HEK293 (cell line): ENCODE results near the gene PRR13.
"Not testable (repeated sequence)": the region's sequence is repeated elsewhere in the genome, so short reads cannot be mapped to it uniquely, and the experiment has no call there.

Source experiments
- CTCF ChIA-PET: fragments of 350-600 bp; formaldehyde crosslinking; extraction: SDS; loops from one replicate; lab custom pipeline; 2021; ENCODE audit warnings: antibody characterized with exemption; lab: Yijun Ruan, JAX
- POLR2A ChIA-PET: fragments of 300-600 bp; formaldehyde crosslinking; extraction: SDS; loops from one replicate; lab custom pipeline; 2020; ENCODE audit warnings: antibody characterized with exemption, inconsistent platforms; lab: Yijun Ruan, JAX
- H3K27ac ChIP-seq: fragments of 200-500 bp; sonication (Bioruptor generic); 2 replicates; pipeline ENCODE4 v1.5.1; 2014; ENCODE audit warnings: low read depth, low read length, control low read depth, inconsistent platforms; ENCODE audit errors: extremely low read depth
- H3K36me3 ChIP-seq, 2 experiments: fragments of 200-500 bp in 1 of 2; sonication (Bioruptor generic) in 1 of 2; 1 replicate in 1 of 2; 2 replicates in 1 of 2; pipeline ENCODE4 v1.5.1; 2014 to 2017; ENCODE audit warnings: inconsistent platforms in 2 of 2, low read length in 2 of 2; ENCODE audit not compliant: control insufficient read depth in 2 of 2, insufficient read depth in 1 of 2
- H3K4me1 ChIP-seq: fragments of 200-500 bp; sonication (Bioruptor generic); 2 replicates; pipeline ENCODE4 v1.5.1; 2014; ENCODE audit warnings: mild to moderate bottlenecking, low read length, inconsistent platforms; ENCODE audit not compliant: control insufficient read depth, insufficient read depth
- H3K4me3 ChIP-seq: 2 replicates; pipeline ENCODE4 v1.5.1; 2011; ENCODE audit warnings: low read depth, mild to moderate bottlenecking, control low read depth, low read length, moderate library complexity
- H3K9me3 ChIP-seq: fragments of 200-500 bp; sonication (Bioruptor generic); 2 replicates; pipeline ENCODE4 v1.5.1; 2014; ENCODE audit warnings: low read depth, low read length, inconsistent platforms; ENCODE audit not compliant: control insufficient read depth, insufficient read depth
- AEBP2 ChIP-seq: fragments of 450-650 bp; formaldehyde crosslinking; IDR thresholded peaks from 2 replicates; pipeline ENCODE4 v1.5.1; 2016; ENCODE audit warnings: missing biosample characterization, missing genetic modification characterization, borderline replicate concordance
- BCL11A ChIP-seq: fragments of 450-650 bp; formaldehyde crosslinking; IDR thresholded peaks from 2 replicates; pipeline ENCODE4 v1.5.1; 2016; ENCODE audit warnings: low read depth, missing biosample characterization, missing genetic modification characterization
- FEZF1 ChIP-seq: fragments of 450-650 bp; formaldehyde crosslinking; IDR thresholded peaks from 2 replicates; pipeline ENCODE4 v1.5.1; 2016; ENCODE audit warnings: missing biosample characterization, missing genetic modification characterization
- GLI4 ChIP-seq: fragments of 450-650 bp; formaldehyde crosslinking; IDR thresholded peaks from 2 replicates; pipeline ENCODE4 v1.5.1; 2016; ENCODE audit warnings: missing biosample characterization, missing genetic modification characterization
- HOXC10 ChIP-seq: sonication (generic); formaldehyde crosslinking; IDR thresholded peaks from 2 replicates; pipeline ENCODE4 v1.8.1; 2023; ENCODE audit warnings: mild to moderate bottlenecking, missing genetic modification reagents
- HOXD13 ChIP-seq: sonication (generic); formaldehyde crosslinking; IDR thresholded peaks from 2 replicates; pipeline ENCODE4 v1.8.0; 2022; ENCODE audit warnings: missing genetic modification reagents, borderline replicate concordance
- MYNN ChIP-seq: fragments of 450-650 bp; formaldehyde crosslinking; IDR thresholded peaks from 2 replicates; pipeline ENCODE4 v1.5.1; 2016; ENCODE audit warnings: missing biosample characterization, missing genetic modification characterization, borderline replicate concordance
- RBAK ChIP-seq: fragments of 450-650 bp; formaldehyde crosslinking; IDR thresholded peaks from 2 replicates; pipeline ENCODE4 v1.5.1; 2016; ENCODE audit warnings: missing biosample characterization, missing genetic modification characterization
- REPIN1 ChIP-seq: fragments of 450-650 bp; formaldehyde crosslinking; IDR thresholded peaks from 2 replicates; pipeline ENCODE4 v1.5.1; 2017; ENCODE audit warnings: missing biosample characterization, missing genetic modification characterization, low read depth
- WT1 ChIP-seq: fragments of 450-650 bp; formaldehyde crosslinking; IDR thresholded peaks from 2 replicates; pipeline ENCODE4 v1.5.1; 2016; ENCODE audit warnings: missing biosample characterization, missing genetic modification characterization
- YY1 ChIP-seq: fragments of 450-650 bp; formaldehyde crosslinking; IDR thresholded peaks from 2 replicates; pipeline ENCODE4 v1.5.1; 2018; ENCODE audit warnings: missing biosample characterization, missing genetic modification characterization
- ZBTB44 ChIP-seq: fragments of 450-650 bp; IDR thresholded peaks from 2 replicates; pipeline ENCODE4 v1.5.1; 2018; ENCODE audit warnings: missing biosample characterization, mild to moderate bottlenecking, missing genetic modification characterization
- ZBTB48 ChIP-seq: fragments of 450-650 bp; formaldehyde crosslinking; IDR thresholded peaks from 2 replicates; pipeline ENCODE4 v1.5.1; 2016; ENCODE audit warnings: missing biosample characterization, missing genetic modification characterization
- ZNF140 ChIP-seq: fragments of 450-650 bp; formaldehyde crosslinking; IDR thresholded peaks from 2 replicates; pipeline ENCODE4 v1.5.1; 2016; ENCODE audit warnings: missing biosample characterization, missing genetic modification characterization
- ZNF202 ChIP-seq: fragments of 450-650 bp; formaldehyde crosslinking; IDR thresholded peaks from 2 replicates; pipeline ENCODE4 v1.5.1; 2016; ENCODE audit warnings: missing biosample characterization, missing genetic modification characterization, borderline replicate concordance
- ZNF302 ChIP-seq: fragments of 450-650 bp; formaldehyde crosslinking; IDR thresholded peaks from 2 replicates; pipeline ENCODE4 v1.5.1; 2016; ENCODE audit warnings: missing biosample characterization, missing genetic modification characterization, low read depth
- ZNF394 ChIP-seq: fragments of 450-650 bp; formaldehyde crosslinking; IDR thresholded peaks from 2 replicates; pipeline ENCODE4 v1.5.1; 2016; ENCODE audit warnings: missing biosample characterization, missing genetic modification characterization, mild to moderate bottlenecking, moderate library complexity, borderline replicate concordance
- ZNF473 ChIP-seq: fragments of 450-650 bp; formaldehyde crosslinking; IDR thresholded peaks from 2 replicates; pipeline ENCODE4 v1.5.1; 2017; ENCODE audit warnings: missing biosample characterization, missing genetic modification characterization
- ZNF501 ChIP-seq: fragments of 450-650 bp; formaldehyde crosslinking; IDR thresholded peaks from 2 replicates; pipeline ENCODE4 v1.5.1; 2016; ENCODE audit warnings: missing biosample characterization, missing genetic modification characterization
- ZNF514 ChIP-seq: fragments of 450-650 bp; formaldehyde crosslinking; IDR thresholded peaks from 2 replicates; pipeline ENCODE4 v1.5.1; 2016; ENCODE audit warnings: missing biosample characterization, missing genetic modification characterization
- ZNF548 ChIP-seq: fragments of 450-650 bp; formaldehyde crosslinking; IDR thresholded peaks from 2 replicates; pipeline ENCODE4 v1.5.1; 2016; ENCODE audit warnings: missing biosample characterization, missing genetic modification characterization
- ZNF596 ChIP-seq: fragments of 450-650 bp; IDR thresholded peaks from 2 replicates; pipeline ENCODE4 v1.5.0; 2018; ENCODE audit warnings: missing biosample characterization, mild to moderate bottlenecking, missing genetic modification characterization, moderate library complexity
- ZNF701 ChIP-seq: fragments of 450-650 bp; formaldehyde crosslinking; IDR thresholded peaks from 2 replicates; pipeline ENCODE4 v1.5.1; 2016; ENCODE audit warnings: missing biosample characterization, missing genetic modification characterization
- ZNF768 ChIP-seq: fragments of 450-650 bp; formaldehyde crosslinking; IDR thresholded peaks from 2 replicates; pipeline ENCODE4 v1.5.1; 2018; ENCODE audit warnings: missing biosample characterization, mild to moderate bottlenecking, missing genetic modification characterization
- ZNF837 ChIP-seq: fragments of 450-650 bp; formaldehyde crosslinking; IDR thresholded peaks from 2 replicates; pipeline ENCODE4 v1.5.1; 2016; ENCODE audit warnings: missing biosample characterization, missing genetic modification characterization

Gene PRR13

GRCh38 chr12:53428741-53429140, 12.8 kb upstream of the PRR13 start:
- ChIA-PET CTCF (interaction anchor here (0.5 to 2.0 kb wide), 4 partner anchors 23 to 108 kb away, joined by 3 to 15 read pairs (median 4); partner anchors contain the start of gene AAAS), POLR2A (interaction anchor here (0.6 to 1.3 kb wide), 3 partner anchors 12 to 108 kb away, joined by 3 to 5 read pairs (median 3); partner anchors contain the start of gene PRR13)
- Histone ChIP-seq H3K4me1 (peaks cover 12% of the 10 kb centered on the region), H3K27ac (no peak overlapping the region), H3K36me3 (no peaks in the 10 kb centered on the region), H3K9me3 (no peaks in the 10 kb centered on the region), H3K4me3 (no peak overlapping the region)
- no peak for TF ChIP-seq MYNN (tag by site-specific recombination)

- H3K36me3 ChIP-seq = no peaks in the 10 kb centered on the region
- ChIA-PET POLR2A (interaction anchor here (1.1 kb wide), 1 partner anchor 71 kb away, joined by 3 read pairs; the partner anchor contains the start of gene TARBP2), CTCF (interaction anchor here (1.5 to 2.6 kb wide), 3 partner anchors 8 to 109 kb away, joined by 3 to 14 read pairs (median 13); partner anchors contain the start of gene AAAS)
- no peak overlapping the region for H3K27ac ChIP-seq
- TF ChIP-seq ZNF394 (tag by site-specific recombination) (no peak), ZBTB44 (tag by site-specific recombination) (no peak), ZNF501 (tag by site-specific recombination) (no peak), HOXC10 (CRISPR knock-in tag) (no peak), GLI4 (tag by site-specific recombination) (no peak), AEBP2 (no peak), RBAK (tag by site-specific recombination) (no peak), ZNF701 (tag by site-specific recombination) (no peak), WT1 (tag by site-specific recombination) (no peak), ZNF837 (no peak), YY1 (tag by site-specific recombination) (no peak), ZNF302 (tag by site-specific recombination) (no peak), ZNF514 (no peak), ZNF768 (no peak), ZNF473 (tag by site-specific recombination) (no peak)
- peaks cover 12% of the 10 kb centered on the region for H3K4me1 ChIP-seq
- H3K9me3 ChIP-seq = no peaks in the 10 kb centered on the region
- H3K4me3 ChIP-seq = no peak overlapping the region
These were observed 11.4 kb upstream of the PRR13 start for GRCh38 chr12:53430116-53430515.

GRCh38 chr12:53431187-53431586, 10.3 kb upstream of the PRR13 start:
- POLR2A ChIA-PET = interaction anchor here (1.0 to 1.8 kb wide), 2 partner anchors 10 to 70 kb away, joined by 3 to 4 read pairs; partner anchors contain the start of genes PRR13 and TARBP2
- CTCF ChIA-PET = interaction anchor here (1.5 to 2.6 kb wide), 3 partner anchors 9 to 110 kb away, joined by 3 to 14 read pairs (median 13); partner anchors contain the start of gene AAAS

GRCh38 chr12:53435326-53435725, 6.2 kb upstream of the PRR13 start:
- H3K4me1 ChIP-seq, H3K9me3 ChIP-seq, H3K27ac ChIP-seq, POLR2A ChIA-PET, H3K36me3 ChIP-seq, H3K4me3 ChIP-seq: not testable (repeated sequence)
- CTCF ChIA-PET = interaction anchor here (1.1 kb wide), 1 partner anchor 90 kb away, joined by 4 read pairs; no protein-coding TSS in a partner anchor

More at GRCh38 chr12:53431187-53431586, 10.3 kb upstream of the PRR13 start:
- Histone ChIP-seq H3K27ac (no peak overlapping the region), H3K4me3 (no peak overlapping the region), H3K9me3 (no peaks in the 10 kb centered on the region), H3K4me1 (peaks cover 12% of the 10 kb centered on the region), H3K36me3 (no peaks in the 10 kb centered on the region)
- TF ChIP-seq ZNF548 (tag by site-specific recombination) = no peak
- TF ChIP-seq ZNF596 (tag by site-specific recombination) = no peak
- TF ChIP-seq ZNF202 (tag by site-specific recombination) = no peak
- no peak for TF ChIP-seq ZNF140
- TF ChIP-seq FEZF1 (tag by site-specific recombination) = no peak
- no peak for TF ChIP-seq ZBTB48 (tag by site-specific recombination)
- no peak for TF ChIP-seq HOXD13 (CRISPR knock-in tag)
- no peak for TF ChIP-seq REPIN1
- no peak for TF ChIP-seq BCL11A
